Measurements from ENCODE around the gene PVR.
"Not testable (repeated sequence)": the region's sequence is repeated elsewhere in the genome, so short reads cannot be mapped to it uniquely, and the experiment has no call there.

The PVR gene

GRCh38 chr19:44704982-44705381 is 61.3 kb downstream of the PVR start:
- no peak for DNase-seq

GRCh38 chr19:44705502-44706010 is 61.8 kb downstream of the PVR start:
- DNase-seq = no peak

- DNase-seq = no peak
Measured at GRCh38 chr19:44706506-44707236, 63.0 kb downstream of the PVR start.

- no peak for DNase-seq
Measured at GRCh38 chr19:44707794-44708193, 64.1 kb downstream of the PVR start.

GRCh38 chr19:44708940-44709339 is 65.2 kb downstream of the PVR start:
- no peak for DNase-seq

- DNase-seq = not testable (repeated sequence)
Measured at GRCh38 chr19:44709434-44710266, 65.9 kb downstream of the PVR start.

GRCh38 chr19:44710483-44710882 is 66.8 kb downstream of the PVR start:
- no peak for DNase-seq

DNA sequence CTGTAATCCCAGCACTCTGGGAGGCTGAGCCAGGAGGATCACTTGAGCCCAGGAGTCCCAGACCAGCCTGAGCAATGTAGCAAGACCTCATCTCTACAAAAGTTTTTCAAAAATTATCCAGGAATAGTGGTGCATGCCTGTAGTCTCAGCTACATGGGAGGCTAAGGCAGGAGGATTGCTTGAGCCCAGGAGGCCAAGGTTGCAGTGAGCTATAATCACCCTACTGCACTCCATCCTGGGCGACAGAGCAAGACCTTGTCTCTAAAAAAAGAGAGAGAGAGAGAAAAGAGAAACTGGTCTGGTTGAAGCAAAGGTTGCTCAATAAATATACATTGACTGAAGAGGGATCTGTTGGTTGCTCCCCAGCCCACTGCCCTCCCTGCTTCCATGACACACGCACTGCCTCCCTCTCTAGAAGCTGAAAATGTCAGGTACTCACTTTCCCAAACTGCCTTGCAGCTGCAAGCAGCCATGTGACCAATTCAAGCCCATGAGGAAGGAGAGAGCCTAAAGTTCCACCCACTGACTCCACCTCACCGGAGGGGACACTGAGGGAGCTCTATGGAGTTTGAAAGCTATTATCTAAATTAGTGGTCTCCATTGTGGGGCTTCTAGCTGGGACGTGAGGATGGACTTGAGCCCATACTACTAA is 69.3 kb downstream of the PVR start:
- no peak for DNase-seq

Data from NCI-H748 treated with DMSO at 0.1 percent for 48 hours (cell line).